Measurements from ENCODE around the gene MOV10. TPM values are rescaled to one million over a fixed set of nuclear protein-coding genes. Genes with fewer than 3 reads are reported as not detected.

The MOV10 gene
- total and polyA plus RNA-seq, 2 donors (not counting 1 experiment from before 2014, with no cell fraction given) = 31.0 to 46.2 TPM

GRCh38 chr1:112672842-112673241 lies 1.6 kb upstream of the MOV10 start:
- Mint-ChIP-seq H3K27ac (peak overlapping the region; percentile 10), H3K4me3 (peak overlapping the region; percentile 4), H3K27me3 (no peaks in the 10 kb centered on the region), H3K9me3 (ENCODE audit: insufficient read depth) (no peaks in the 10 kb centered on the region), H3K4me1 (peaks cover 39% of the 10 kb centered on the region)
- peak overlapping the region in 1 of 2 donors; percentile 76 for H3K27ac ChIP-seq (ENCODE audit: low read length in 2 of 2)
- intact Hi-C loops (cut with micrococcal nuclease) = loop anchor here (10.0 kb wide), 3 partner anchors 168 to 278 kb away; partner anchors contain the start of genes CTTNBP2NL and WNT2B
- H3K4me3 ChIP-seq (ENCODE audit: control extremely low read depth in 1 of 5, extremely low read depth in 1 of 5, insufficient read depth in 1 of 5, low read depth in 2 of 5, low read length in 4 of 5) = no peak overlapping the region
- H3K4me1 ChIP-seq (ENCODE audit: control insufficient read depth in 2 of 2, insufficient read depth in 2 of 2, low read length in 2 of 2) = peaks cover 25 to 30% of the 10 kb centered on the region in 2 donors
- no peaks in the 10 kb centered on the region for H3K9me3 ChIP-seq (ENCODE audit: control extremely low read depth in 1 of 3, control insufficient read depth in 2 of 3, insufficient read depth in 1 of 3, low read length in 2 of 3)
- no peaks in the 10 kb centered on the region for H4K20me1 ChIP-seq (ENCODE audit: control insufficient read depth, insufficient read depth, low read length, poor library complexity, severe bottlenecking)
- peaks cover 13% of the 10 kb centered on the region for H3K79me2 ChIP-seq (ENCODE audit: control insufficient read depth, insufficient read depth, low read length)
- H3K27me3 ChIP-seq (replicated peaks in 1 of 4; ENCODE audit: control extremely low read depth in 1 of 4, control insufficient read depth in 3 of 4, insufficient read depth in 4 of 4, low read length in 3 of 4) = no peaks in the 10 kb centered on the region
- WGBS (ENCODE audit: insufficient coverage) = no CpG with 5 or more reads among the region's 1 CpG
- POLR2A ChIA-PET = interaction anchor here (1.4 kb wide), 1 partner anchor 55 kb away, joined by 3 read pairs; no protein-coding TSS in a partner anchor
- H3K9ac ChIP-seq (ENCODE audit: low read length) = no peak overlapping the region
- H3K4me2 ChIP-seq (replicated peaks; ENCODE audit: low read depth, low read length, poor library complexity, severe bottlenecking) = no peak overlapping the region
- TF ChIP-seq, protein P1, sequence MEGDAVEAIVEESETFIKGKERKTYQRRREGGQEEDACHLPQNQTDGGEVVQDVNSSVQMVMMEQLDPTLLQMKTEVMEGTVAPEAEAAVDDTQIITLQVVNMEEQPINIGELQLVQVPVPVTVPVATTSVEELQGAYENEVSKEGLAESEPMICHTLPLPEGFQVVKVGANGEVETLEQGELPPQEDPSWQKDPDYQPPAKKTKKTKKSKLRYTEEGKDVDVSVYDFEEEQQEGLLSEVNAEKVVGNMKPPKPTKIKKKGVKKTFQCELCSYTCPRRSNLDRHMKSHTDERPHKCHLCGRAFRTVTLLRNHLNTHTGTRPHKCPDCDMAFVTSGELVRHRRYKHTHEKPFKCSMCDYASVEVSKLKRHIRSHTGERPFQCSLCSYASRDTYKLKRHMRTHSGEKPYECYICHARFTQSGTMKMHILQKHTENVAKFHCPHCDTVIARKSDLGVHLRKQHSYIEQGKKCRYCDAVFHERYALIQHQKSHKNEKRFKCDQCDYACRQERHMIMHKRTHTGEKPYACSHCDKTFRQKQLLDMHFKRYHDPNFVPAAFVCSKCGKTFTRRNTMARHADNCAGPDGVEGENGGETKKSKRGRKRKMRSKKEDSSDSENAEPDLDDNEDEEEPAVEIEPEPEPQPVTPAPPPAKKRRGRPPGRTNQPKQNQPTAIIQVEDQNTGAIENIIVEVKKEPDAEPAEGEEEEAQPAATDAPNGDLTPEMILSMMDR (IDR thresholded peaks at IDR 0.05) = no peak
- H2AFZ ChIP-seq (ENCODE audit: insufficient read depth, low read depth, low read length, poor library complexity, severe bottlenecking) = no peak overlapping the region
- DNase-seq (no peak), ATAC-seq (ENCODE audit: low read depth) (no peak)
- peaks cover 7 to 42% of the 10 kb centered on the region in 2 experiments for H3K36me3 ChIP-seq (replicated peaks in 1 of 2; ENCODE audit: control extremely low read depth in 1 of 2, control insufficient read depth in 1 of 2, extremely low read depth in 1 of 2, insufficient read depth in 2 of 2, low read length in 1 of 2)
- CTCF ChIA-PET = interaction anchor here (1.3 to 7.0 kb wide), 10 partner anchors 12 to 282 kb away, joined by 3 to 62 read pairs (median 8); partner anchors contain the start of genes CAPZA1, PPM1J, RHOC and ST7L

DNA sequence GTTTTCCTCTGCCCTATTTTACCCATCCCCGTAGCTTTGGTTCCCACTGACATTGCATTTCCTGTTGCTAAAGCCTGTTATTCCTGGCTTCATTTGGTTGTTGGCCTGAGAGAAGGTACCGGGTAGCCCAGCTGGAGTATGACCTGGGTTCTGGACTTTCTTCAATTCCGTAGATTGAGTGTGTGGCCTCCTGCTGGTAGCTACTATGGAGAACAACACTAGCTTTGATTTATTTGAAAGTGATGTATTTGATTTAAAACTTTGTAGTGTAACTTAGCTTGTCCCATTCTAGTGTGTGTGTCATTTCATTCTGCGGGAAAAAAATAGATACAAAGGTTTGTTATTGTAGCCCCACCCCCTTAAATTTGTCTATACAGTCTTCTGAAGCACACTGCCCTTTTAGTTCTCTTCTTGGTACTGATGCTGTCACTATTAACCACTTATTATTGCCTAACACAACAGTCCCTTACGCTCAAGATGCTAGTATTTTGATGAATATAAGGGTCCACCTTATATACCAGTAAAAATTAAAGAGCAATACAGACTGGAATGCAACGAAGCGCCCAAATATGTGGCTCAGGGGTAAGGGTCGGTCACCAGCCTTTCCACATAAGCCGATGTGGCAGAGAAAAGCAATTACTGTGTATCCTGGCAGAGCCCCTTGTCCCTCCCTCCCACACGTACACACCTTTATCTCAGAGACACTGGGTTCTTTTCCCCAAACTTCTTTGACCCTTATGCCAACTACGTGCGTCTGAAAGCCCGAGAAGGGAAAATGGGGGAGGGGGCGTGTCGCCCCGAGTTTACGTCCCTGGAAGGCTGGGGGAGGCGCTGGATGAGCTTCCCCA lies 643 bp upstream of the MOV10 start:
- peaks cover 34% of the 10 kb centered on the region for H3K4me1 Mint-ChIP-seq

More for the DNA sequence above, 643 bp upstream of the MOV10 start:
- Histone ChIP-seq H3K4me2 (replicated peaks; ENCODE audit: low read depth, low read length, poor library complexity, severe bottlenecking) (peak overlapping the region; percentile 98), H3K27me3 (replicated peaks in 1 of 4; ENCODE audit: control extremely low read depth in 1 of 4, control insufficient read depth in 3 of 4, insufficient read depth in 4 of 4, low read length in 3 of 4) (no peaks in the 10 kb centered on the region), H3K9ac (ENCODE audit: low read length) (peak overlapping the region; percentile 86), H3K9me3 (ENCODE audit: control extremely low read depth in 1 of 3, control insufficient read depth in 2 of 3, insufficient read depth in 1 of 3, low read length in 2 of 3) (no peaks in the 10 kb centered on the region), H4K20me1 (ENCODE audit: control insufficient read depth, insufficient read depth, low read length, poor library complexity, severe bottlenecking) (no peaks in the 10 kb centered on the region), H3K27ac (ENCODE audit: low read length in 2 of 2) (peak overlapping the region; percentile 26 to 76), H2AFZ (ENCODE audit: insufficient read depth, low read depth, low read length, poor library complexity, severe bottlenecking) (peak overlapping the region; percentile 87), H3K36me3 (replicated peaks in 1 of 2; ENCODE audit: control extremely low read depth in 1 of 2, control insufficient read depth in 1 of 2, extremely low read depth in 1 of 2, insufficient read depth in 2 of 2, low read length in 1 of 2) (peaks cover 7 to 36% of the 10 kb centered on the region in 2 experiments), H3K4me1 (ENCODE audit: control insufficient read depth in 2 of 2, insufficient read depth in 2 of 2, low read length in 2 of 2) (peaks cover 25 to 30% of the 10 kb centered on the region in 2 donors), H3K4me3 (ENCODE audit: control extremely low read depth in 1 of 5, extremely low read depth in 1 of 5, insufficient read depth in 1 of 5, low read depth in 2 of 5, low read length in 4 of 5) (peak overlapping the region; percentile 23 to 86 (median 80)), H3K79me2 (ENCODE audit: control insufficient read depth, insufficient read depth, low read length) (peaks cover 13% of the 10 kb centered on the region)
- H3K4me3 Mint-ChIP-seq = peak overlapping the region; percentile 94
- 9% methylated on average over 14 of the region's 18 CpGs for WGBS (ENCODE audit: insufficient coverage)
- H3K27me3 Mint-ChIP-seq = no peaks in the 10 kb centered on the region
- ATAC-seq (ENCODE audit: low read depth) = peak; percentile 2
- ChIA-PET CTCF (interaction anchor here (0.9 to 7.0 kb wide), 16 partner anchors 10 to 283 kb away, joined by 3 to 62 read pairs (median 6); partner anchors contain the start of genes CAPZA1, PPM1J, RHOC and ST7L), POLR2A (interaction anchor here (1.2 to 1.7 kb wide), 4 partner anchors 30 to 56 kb away, joined by 3 to 6 read pairs (median 4); partner anchors contain the start of gene PPM1J)
- H3K9me3 Mint-ChIP-seq (ENCODE audit: insufficient read depth) = no peaks in the 10 kb centered on the region
- H3K27ac Mint-ChIP-seq = peak overlapping the region; percentile 92
- TF ChIP-seq, protein P1 (IDR thresholded peaks at IDR 0.05) = peak; percentile 53
- no peak for TF ChIP-seq EZH2 (IDR thresholded peaks at IDR 0.05; ENCODE audit: borderline replicate concordance, insufficient read depth, low read depth, low read length, poor library complexity, severe bottlenecking)
- intact Hi-C loops (cut with micrococcal nuclease) = loop anchor here (1.0 to 10.0 kb wide), 6 partner anchors 27 to 279 kb away; partner anchors contain the start of genes CTTNBP2NL, PPM1J and WNT2B
- DNase-seq = peak; percentile 56
